ENCODE measurements around the gene DPM3.

- TF ChIP-seq CTCF (IDR thresholded peaks at IDR 0.05) (no peak), ZNF263 (CRISPR knock-in tag; IDR thresholded peaks at IDR 0.05; ENCODE audit: low read depth) (no peak), ZNF671 (CRISPR knock-in tag; IDR thresholded peaks at IDR 0.05) (no peak), MAX (CRISPR knock-in tag; IDR thresholded peaks at IDR 0.05) (no peak), ZNF423 (CRISPR knock-in tag; IDR thresholded peaks at IDR 0.05) (no peak), ELF4 (CRISPR knock-in tag; IDR thresholded peaks at IDR 0.05; ENCODE audit: low read depth) (no peak), ARID4B (CRISPR knock-in tag; IDR thresholded peaks at IDR 0.05; ENCODE audit: borderline replicate concordance) (no peak), SP1 (CRISPR knock-in tag; conservative IDR thresholded peaks at IDR 0.05) (no peak)
Observed at GRCh38 chr1:155186067-155186793, 45.9 kb upstream of the DPM3 start.

All from WTC11 (cell line).